Midbrain (tissue), 1 donor: ENCODE measurements around the gene FZD7.
A peak's percentile ranks its signal among the peaks of the same experiment; 100 is the strongest.

Experiments used
- DNase-seq: peaks from one replicate; lab custom pipeline; 2025; lab: John Stamatoyannopoulos, UW

The FZD7 gene

GRCh38 chr2:202038471-202039277, 5.0 kb downstream of the FZD7 start:
- no peak for DNase-seq

- no peak for DNase-seq
Observed at GRCh38 chr2:202039278-202040078, 5.8 kb downstream of the FZD7 start.

DNA sequence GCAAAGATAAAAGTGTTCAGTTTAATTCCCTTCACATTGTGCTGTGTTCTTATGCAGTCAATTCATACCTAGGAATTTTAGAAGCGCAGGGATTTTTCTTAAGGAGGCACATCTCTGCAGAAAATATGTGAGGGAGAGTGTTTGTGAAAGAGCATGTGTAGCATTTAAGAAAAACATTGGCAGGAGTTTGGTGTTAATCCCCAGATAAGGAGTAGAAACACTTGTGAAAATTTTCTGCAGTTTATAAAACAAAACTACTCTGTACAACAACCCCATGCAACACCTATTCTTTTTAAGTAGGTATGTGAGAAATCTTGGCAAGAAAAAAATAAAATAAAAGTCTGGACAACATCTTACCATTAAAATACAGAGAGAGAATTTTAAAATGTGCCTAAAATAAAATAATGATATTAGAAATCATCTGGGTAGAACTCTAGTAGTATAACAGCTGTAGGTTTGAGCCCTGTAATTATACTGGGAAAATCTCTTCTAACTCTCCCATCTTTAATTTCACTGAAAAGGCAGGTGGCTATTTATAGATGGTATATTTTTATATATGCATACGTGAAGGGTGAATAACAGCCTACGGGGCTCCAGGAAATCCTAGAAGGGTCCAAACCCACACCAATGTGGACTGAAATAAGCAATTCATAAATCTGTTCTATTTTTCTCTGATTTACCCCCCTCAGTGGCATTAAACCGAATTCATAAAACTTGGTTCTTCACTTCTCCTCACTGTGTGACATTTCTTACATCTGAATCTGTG, 6.6 kb downstream of the FZD7 start:
- DNase-seq, result no peak

GRCh38 chr2:202042444-202042843, 8.8 kb downstream of the FZD7 start:
- no peak for DNase-seq

DNA sequence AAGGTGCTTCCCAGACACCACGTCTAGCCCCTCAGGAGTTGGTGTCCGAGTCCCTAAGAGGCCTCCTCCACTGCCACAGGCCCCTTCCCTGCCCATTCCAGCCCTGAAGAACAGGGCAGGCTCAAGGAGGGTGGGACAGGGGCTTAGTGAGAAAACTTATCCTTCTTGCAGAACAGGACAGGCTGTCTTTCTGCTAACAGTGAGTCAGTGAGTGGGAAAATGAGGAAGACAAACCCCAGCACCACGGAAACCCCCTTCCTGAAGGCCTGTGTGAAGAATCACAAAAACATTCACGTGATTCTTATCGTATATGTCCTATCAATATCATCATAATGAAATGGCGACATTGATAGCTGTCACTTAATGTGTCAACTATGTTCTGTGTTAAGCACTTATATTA, 9.8 kb downstream of the FZD7 start:
- no peak for DNase-seq

DNA sequence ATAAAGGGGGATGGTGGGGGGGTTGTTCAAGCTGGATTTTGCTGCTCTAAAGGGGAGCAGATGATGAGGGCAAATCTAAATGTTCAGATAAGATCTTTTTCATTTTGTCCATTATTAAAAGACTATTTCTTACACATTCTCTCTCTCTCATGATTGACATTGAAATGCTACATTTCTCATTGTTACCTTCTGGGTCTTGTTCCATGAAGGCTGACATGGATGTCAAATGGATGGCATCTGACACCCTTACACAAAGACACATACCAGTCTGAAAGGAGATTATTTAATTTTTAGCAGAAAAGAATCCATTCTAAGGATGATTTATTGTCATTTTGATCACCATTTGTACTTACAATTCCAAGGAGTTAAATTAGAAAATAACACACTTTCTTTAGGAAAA, 11.1 kb downstream of the FZD7 start:
- no peak for DNase-seq

DNA sequence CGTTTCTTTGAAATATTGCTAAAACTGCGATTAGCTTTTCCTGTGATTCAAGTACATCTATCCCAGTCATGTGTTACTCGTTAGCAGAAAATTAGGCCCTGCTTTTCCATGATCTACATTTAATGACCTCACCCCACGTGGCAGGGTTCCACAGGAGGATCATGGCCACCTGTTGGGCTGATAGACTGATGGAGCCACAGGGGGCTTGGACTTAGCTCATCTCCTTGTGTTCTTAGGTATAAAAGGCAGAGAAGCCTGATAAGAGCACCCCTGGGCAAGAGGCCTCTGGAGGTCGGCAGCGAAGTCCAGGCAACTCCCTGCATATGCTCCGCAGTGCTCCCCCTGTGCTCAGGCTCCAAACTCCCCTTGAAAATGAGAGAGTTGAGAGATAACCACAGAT, 12.9 kb downstream of the FZD7 start:
- no peak for DNase-seq

GRCh38 chr2:202049092-202049728, 15.6 kb downstream of the FZD7 start:
- no peak for DNase-seq

- DNase-seq, result no peak
Observed at GRCh38 chr2:202049840-202050239, 16.2 kb downstream of the FZD7 start.

DNA sequence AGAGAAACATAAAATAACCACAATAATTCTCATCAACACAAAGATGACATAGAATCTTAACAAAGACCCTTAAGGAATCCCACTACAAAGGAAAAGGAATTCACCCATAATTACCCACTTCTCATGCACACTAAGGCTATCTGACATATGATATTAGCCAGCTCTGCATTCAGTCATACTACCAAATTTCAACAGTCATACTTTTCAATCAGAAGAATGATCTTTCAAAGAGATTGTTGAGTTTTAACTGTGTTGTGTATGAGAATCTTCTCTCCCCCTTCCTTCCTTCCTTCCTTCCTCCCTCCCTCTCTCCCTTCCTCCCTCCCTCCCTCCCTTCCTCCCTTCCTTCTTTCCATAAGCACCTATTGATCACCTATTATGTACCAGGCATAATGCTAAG, 17.0 kb downstream of the FZD7 start:
- no peak for DNase-seq

GRCh38 chr2:202051499-202052161, 18.0 kb downstream of the FZD7 start:
- DNase-seq, result peak; percentile 25

- no peak for DNase-seq
Observed at GRCh38 chr2:202052235-202052634, 18.6 kb downstream of the FZD7 start.

DNA sequence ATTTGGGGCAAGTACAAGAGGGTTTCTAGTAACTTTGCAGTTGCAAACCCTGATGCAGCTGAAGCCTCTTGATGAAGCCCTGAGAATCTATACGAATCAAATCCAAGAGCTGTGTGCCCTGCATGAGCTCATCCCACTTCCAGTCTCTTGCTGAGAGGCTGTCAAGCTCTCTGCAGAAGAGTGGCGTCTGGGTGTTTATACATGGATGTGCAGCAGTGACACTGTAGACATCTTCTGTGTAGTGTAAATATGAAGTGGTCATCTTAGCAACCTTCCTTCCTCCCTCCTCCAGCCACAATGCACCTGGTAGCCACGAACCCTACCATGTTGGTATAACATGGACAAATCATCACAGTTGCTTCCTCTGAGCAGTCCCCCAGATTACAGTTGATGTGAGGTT, 21.0 kb downstream of the FZD7 start:
- no peak for DNase-seq

DNA sequence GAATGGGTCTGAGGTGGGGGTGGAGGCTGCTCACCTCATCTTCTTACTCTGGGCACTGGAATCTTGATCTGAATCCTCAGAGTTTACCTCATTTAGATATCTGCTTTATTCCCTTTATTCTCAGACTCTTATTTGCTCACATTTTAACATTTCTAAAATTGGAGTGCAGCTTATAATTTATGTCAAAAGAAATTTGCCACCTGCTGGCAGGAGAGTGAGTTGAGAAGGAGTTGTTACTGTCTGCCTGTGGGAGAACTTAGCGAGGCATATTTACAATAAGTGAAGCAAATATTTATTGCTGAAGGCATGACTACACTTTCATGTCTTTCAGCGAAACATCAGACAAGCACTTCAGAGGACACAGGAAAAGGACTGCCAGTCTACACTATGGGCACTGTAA, 23.0 kb downstream of the FZD7 start:
- DNase-seq, result no peak

- DNase-seq, result no peak
Observed at GRCh38 chr2:202060218-202060617, 26.6 kb downstream of the FZD7 start.

DNA sequence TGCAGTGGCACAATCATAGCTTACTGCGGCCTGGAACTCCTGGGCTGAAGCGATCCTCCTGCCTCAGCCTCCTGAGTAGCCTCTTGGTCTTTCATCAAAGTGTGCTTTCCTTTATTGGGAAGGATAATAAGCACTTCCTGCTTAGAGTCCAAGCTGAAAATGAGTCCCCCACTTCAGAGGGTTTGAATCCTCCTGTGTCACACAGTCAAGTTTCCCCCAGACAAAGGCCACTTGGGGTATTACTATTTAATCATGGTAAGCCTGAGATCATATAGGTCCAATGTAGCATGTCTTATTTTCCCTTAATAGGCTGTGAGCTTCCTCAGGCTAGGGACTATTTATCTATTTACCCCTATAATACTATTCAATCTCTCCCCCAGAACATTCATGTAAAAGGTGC, 28.0 kb downstream of the FZD7 start:
- DNase-seq, result no peak

DNA sequence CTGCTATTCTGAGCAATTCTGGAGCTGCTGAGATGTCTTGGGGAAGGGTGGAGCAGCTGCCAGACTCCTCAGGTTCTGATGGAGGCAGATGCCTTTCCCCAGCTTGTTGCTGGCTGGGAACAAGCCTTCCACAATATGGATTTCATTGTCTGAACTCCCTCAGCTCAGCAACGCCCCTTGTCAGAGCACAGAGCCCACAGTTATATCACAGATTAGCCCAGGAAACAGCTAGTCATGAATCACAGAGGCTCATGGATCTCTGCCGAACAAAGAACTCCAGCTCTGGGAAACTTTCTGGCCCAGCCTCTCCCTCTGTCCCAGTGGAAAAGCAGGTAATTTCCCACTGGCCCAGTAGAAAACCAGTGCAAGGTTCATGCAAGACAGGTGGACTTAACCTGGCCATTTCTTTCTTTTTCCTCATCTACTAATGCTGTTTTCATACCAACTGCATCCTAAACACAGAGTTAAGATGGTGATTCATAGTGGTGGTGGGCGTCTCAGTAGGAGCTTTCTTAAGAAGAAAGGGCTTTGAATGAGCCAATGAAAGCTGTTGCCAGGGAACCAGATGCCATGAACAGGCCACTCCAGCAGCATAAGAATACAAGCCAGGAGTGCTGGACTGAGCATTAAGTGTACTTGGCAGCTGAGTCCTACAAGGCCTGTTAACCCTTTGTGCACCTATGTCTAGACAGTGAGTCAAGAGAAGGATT, 30.7 kb downstream of the FZD7 start:
- no peak for DNase-seq

DNA sequence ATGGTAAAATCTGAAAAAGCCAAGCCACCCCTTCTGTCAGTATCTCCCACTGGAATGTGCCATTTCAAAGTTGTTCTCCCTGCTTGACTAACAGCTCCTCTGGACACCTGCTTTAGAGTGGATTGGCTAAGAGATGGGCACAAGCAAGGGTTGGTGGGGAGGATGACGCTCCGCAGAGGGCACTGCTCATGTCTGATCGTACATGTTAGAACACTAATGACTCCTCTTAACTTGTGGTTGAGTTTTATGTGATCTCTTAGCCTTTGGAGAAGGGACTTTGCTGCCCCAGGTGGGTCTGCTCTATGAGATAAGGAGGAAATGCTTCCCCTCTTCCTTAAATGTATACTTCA, 31.2 kb downstream of the FZD7 start:
- DNase-seq, result no peak

DNA sequence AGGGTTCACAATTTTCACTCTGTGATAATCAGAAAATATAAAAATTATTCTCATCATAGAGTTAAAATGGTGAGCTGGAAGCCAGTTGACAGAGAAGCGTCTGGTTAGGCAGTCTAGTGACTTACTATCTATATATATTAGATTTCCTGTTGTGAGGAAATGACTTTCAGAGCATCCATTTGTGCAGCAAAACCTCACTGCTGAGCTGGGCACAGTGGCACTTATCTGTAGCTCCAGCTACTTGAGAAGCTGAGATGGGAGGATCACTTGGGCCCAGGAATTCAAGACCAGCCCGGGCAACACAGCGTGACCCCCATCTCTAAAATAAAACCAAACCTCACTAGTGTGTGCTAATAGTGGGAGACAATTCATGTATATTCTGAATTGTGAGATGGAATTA, 32.2 kb downstream of the FZD7 start:
- no peak for DNase-seq

GRCh38 chr2:202066875-202067274, 33.2 kb downstream of the FZD7 start:
- DNase-seq, result no peak

GRCh38 chr2:202067589-202067988, 33.9 kb downstream of the FZD7 start:
- DNase-seq, result no peak
